HL-60/S4 treated with phorbol 12-myristate 13-acetate at 8.2 ng/mL for 4 days and 3 days (cell line): ENCODE data around the gene RPTN.

Experiments used
- in situ Hi-C: fragments of 300-500 bp; cut with MboI; formaldehyde crosslinking; loops from 2 replicates; pipeline ENCODE4 v1.15.0; 2022; ENCODE audit warnings: low sequenced_read_pairs

RPTN gene

DNA sequence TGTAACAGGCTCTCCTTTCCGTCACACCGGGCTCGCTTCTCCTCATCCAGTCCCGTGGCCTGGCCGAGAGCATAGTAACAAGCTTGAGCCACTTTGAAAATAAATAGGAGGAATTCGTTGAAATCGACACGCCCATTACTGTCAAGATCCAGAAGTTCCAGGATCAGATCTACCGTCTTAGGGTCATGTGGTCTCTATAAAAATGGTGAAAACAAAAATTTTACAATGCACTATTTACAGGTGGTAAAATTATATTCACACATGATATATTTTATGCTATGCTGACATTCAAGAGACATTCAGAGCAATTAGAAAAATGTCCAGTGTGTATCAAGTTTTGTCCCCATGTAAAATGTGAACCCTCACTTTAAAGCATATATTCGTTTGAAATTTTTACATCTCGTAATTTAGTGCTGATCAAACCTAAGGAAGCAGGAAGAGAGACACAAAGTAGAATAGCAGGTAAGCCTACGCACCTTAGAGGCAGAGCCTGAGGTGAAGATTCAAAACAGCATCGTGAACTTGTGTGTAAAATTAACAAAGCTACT, 46.1 kb downstream of the RPTN start:
- in situ Hi-C loops = no loop called here

DNA sequence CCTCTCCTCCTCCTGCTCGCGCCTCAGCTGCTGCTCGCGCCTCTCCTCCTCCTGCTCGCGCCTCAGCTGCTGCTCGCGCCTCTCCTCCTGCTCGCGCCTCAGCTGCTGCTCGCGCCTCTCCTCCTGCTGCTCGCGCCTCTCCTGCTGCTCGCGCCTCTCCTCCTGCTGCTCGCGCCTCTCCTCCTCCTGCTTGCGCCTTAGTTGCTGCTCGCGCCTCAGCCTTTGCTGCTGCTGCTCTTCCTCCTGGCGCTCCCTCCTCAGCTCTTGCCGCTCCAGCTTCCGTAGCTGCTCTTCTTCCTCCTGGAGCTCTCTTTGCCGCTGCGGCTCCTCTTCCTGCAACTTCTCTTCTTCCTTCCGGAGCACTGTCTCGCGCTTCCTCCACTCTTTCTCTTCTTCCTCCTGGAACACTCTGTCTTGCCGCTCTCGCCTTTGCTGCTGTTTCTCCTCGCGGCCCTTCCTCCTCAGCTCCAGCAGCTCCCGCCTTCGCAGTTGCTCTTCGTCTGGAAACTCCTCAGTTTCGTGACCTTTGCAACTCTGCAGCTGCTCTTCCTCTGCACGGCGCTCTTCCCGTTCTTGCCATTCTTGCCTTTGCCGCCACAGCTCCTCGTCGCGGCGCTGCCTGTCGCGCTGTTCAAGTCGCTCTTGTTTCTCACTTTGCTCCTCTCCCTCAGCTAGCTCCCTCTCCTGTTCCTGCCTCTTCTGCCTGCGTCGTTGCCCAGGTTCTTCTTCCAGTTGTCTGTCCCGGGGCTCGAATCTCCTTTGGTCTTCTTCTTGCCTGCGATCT, 46.7 kb downstream of the RPTN start:
- in situ Hi-C loops = no loop called here

DNA sequence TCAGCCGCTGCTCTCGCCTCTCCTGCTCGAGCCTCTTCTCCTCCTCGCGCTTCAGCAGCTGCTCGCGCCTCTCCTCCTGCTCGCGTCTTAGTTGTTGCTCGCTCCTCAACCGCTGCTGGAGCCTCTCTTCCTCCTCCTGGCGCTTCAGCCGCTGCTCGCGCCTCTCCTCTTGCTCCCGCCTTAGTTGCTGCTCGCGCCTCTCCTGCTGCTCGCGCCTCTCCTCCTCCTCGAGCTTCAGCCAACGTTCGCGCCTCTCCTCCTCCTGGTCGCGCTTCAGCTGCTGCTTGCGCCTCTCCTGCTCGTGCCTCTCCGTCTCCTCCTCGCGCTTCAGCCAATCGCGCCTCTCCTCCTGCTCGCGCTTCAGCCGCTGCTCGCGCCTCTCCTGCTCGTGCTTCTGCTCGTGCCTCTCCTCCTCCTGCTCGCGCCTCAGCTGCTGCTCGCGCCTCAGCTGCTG, 47.5 kb downstream of the RPTN start:
- in situ Hi-C loops = no loop called here

DNA sequence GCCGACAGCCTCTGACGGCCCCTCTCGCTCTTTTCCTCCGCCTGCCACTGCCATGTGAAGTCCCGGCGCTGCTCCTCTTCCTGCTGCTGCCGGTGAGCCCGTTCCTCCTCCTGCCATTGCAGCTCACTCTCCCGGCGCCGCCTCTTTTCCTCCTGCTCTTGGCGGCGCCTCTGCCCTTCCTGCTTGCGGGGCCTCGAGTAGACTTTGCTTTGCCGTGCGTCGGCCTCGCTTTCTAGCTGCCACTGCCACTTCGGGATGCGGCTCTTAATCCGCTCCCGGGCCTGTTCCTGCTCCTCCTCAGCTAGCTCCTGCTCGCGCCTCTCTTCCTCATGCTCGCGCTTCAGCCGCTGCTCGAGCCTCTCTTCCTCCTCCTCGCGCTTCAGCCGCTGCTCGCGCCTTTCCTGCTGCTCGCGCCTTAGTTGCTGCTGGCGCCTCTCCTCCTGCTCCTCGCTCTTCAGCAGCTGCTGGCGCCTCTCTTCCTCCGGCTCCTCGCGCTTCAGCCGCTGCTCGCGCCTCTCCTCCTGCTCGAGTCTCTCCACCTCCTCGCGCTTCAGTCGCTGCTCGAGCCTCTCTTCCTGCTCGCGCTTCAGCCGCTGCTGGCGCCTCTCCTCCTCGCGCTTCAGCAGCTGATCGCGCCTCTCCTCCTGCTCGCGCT, 48.0 kb downstream of the RPTN start:
- in situ Hi-C loops = no loop called here

DNA sequence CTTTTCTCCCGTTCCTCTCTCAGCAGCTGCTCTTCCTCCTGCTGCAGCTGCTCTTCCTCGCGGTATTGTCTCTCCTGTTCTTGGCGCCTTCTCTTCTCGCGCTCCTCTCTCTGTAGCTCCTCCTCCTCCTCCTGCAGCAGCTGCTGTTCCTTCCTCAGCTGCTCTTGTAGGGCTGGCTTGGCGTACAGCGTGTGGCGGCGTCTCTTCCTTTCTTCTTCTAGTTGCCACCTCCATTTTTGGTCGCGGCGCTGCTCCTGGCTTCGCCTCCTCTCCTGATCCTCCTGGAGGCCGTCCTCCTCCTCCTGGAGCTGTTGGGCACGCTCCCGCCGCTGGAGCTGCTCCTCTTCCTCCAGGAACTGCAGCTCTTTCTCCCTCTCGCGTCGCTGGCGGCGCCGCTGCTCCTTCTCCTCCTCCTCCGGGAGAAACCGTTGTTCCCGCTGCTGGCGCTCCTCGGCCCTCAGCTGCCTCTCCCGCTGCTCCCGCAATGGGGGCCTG, 48.6 kb downstream of the RPTN start:
- in situ Hi-C loops = no loop called here

DNA sequence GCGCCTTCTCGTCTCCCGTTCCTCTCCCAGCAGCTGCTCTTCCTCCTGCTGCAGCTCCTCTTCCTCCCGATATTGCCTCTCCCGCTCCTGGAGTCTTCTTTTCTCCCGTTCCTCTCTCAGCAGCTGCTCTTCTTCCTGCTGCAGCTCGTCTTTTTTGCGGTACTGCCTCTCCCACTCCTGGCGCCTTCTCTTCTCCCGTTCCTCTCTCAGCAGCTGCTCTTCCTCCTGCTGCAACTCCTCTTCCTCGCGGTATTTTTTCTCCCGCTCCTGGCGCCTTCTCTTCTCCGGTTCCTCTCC, 49.1 kb downstream of the RPTN start:
- in situ Hi-C loops = no loop called here

DNA sequence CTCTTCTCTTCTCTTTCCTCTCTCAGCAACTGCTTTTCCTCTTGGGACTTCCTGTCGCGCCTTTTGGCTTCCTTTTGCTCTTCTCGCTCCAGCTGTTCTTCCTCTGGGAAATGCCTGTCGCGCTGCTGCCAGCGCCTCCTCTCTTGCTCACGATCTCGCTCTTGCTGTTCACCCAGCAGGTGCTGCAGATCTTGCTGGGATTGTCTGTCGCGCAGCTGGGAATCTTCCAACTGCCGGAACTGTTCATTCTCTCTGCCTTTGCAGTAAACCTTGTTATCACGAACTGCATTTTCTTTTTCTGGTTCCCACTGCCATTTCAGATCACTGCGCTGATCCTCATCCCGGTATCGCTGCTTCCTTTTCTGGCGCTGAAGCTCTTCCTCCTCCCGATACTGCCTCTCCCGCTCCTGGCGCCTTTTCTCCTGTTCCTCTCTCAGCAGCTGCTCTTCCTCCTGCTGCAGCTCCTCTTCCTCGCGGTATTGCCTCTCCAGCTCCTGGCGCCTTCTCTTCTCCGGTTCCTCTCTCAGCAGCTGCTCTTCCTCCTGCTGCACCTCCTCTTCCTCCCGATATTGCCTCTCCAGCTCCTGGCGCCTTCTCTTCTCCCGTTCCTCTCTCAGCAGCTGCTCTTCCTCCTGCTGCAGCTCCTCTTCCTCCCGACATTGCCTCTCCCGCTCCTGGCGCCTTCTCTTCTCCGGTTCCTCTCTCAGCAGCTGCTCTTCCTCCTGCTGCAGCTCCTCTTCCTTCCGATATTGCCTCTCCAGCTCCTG, 49.6 kb downstream of the RPTN start:
- in situ Hi-C loops = no loop called here

DNA sequence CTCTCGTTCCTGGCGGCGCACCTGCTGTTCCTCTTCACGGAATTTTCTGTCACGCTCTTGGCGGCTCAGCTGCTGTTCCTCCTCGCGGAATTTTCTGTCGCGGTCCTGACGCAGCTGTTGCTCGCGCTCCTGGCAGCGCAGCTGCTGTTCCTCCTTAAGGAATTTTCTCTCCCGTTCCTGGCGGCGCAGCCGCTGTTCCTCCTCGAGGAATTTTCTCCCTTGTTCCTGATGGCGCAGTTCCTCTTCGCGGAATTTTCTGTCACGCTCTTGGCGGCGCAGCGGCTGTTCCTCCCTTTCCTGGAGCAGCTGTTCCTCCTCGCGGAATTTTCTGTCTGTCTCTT, 50.2 kb downstream of the RPTN start:
- in situ Hi-C loops = no loop called here

DNA sequence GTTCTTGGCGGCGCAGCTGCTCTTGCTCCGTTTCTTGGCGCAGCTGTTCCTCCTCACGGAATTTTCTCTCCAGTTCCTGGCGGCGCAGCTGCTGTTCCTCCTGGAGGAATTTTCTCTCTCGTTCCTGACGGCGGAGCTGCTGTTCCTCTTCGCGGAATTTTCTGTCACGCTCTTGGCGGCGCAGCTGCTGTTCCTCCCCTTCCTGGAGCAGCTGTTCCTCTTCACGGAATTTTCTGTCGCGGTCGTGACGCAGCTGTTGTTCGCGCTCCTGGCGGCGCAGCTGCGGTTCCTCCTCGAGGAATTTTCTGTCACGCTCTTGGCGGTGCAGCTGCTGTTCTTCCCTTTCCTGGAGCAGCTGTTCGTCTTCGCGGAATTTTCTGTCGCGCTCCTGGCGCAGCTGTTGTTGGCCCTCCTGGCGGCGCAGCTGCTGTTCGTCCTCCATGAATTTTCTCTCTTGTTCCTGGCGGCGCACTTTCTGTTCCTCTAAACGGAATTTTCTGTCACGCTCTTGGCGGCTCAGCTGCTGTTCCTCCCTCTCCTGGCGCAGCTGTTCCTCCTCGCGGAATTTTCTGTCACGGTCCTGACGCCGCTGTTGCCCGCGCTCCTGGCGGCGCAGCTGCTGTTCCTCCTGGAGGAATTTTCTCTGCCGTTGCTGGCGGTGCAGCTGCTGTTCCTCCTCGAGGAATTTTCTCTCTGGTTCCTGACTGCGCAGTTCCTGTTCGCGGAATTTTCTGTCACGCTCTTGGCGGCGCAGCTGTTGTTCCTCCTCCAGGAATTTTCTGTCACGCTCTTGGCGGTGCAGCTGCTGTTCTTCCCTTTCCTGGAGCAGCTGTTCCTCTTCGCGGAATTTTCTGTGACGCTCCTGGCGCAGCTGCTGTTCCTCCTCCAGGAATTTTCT, 50.8 kb downstream of the RPTN start:
- in situ Hi-C loops = no loop called here

DNA sequence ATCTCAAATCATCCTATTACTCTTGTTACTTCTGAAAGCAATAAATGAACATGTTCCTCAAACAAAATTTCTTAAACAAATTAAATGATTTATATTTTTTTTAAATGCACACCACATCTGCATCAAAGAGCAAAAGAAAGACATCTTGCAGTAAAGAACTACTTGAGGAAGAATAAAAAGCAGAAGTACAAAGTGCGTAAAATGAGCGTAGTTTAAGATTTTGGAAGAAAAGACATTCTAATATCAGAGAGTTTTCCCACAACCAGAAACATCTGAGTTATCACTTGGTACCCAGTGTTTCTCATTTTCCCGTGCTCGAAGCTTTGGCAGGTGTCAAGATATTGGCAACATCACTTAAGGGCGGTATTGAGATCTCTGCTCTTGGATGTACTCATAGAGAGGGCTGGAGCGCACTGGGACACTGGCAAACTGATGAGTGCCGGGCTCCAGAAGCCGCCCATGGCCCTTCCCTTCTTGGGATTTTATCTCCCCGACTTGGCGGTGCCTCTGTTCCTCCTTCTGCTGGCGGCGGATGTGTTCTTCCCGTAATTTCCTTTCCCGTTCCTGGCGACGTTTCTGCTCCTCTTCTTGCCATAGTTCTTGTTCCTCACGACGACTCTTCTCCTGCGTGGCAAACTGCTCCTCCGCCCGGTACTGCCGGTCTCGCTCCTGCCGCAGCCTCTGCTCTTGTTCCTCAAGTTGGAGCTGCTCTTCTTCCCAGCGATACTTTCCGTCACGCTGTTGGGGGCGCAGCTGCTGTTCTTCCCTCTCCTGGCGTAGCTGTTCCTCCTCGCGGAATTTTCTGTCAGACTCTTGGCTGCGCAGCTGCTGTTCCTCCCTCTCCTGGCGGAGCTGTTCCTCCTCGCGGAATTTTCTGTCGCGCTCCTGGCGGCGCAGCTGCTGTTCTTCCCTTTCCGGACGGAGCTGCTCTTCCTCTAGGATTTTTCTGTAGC, 51.7 kb downstream of the RPTN start:
- in situ Hi-C loops = no loop called here

DNA sequence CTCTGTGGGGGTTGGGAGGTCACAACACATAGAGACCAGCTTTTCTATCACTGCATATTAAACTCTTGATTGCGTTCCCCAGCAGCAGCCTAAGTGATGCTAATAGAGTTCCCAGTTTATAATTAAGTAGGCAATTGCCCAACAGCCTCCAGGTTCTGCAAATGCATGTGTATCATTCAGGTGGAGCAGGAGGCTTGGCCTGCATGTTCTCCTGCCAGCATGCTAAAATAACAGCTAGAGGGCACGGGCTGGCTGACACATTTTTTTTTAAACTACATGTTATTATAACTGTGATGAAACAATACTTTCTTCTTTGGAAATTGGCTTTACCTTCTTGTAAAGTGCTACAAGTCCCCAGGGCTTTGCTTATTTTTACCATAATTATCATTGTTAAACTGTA, 54.2 kb downstream of the RPTN start:
- in situ Hi-C loops = no loop called here
